GM23248 (cell line): Measurements from ENCODE around the gene CAPS.

Experiments used
- EZH2 ChIP-seq: fragments of 200-600 bp; sonication (generic); IDR thresholded peaks from 2 replicates; pipeline ENCODE4 v1.6.1; 2018; ENCODE audit warnings: antibody characterized with exemption, mild to moderate bottlenecking; ENCODE audit not compliant: insufficient read depth, poor library complexity, severe bottlenecking
- EZH2phosphoT487 ChIP-seq: fragments of 200-600 bp; sonication (generic); IDR thresholded peaks from 2 replicates; pipeline ENCODE4 v1.6.1; 2018; ENCODE audit warnings: antibody characterized with exemption, moderate library complexity, mild to moderate bottlenecking, low read depth; ENCODE audit not compliant: insufficient read depth

GRCh38 chr19:5960005-5961001, 46.2 kb downstream of the CAPS start:
- TF ChIP-seq EZH2 (no peak), EZH2phosphoT487 (no peak)
